ENCODE measurements around the gene ULBP3. TPM values are rescaled to one million over a fixed set of nuclear protein-coding genes. Genes with fewer than 3 reads are reported as not detected.
"Not testable (repeated sequence)": the region's sequence is repeated elsewhere in the genome, so short reads cannot be mapped to it uniquely, and the experiment has no call there.

The ULBP3 gene
- total and polyA plus RNA-seq, 2 donors (not counting 1 experiment from before 2014, with no cell fraction given) = 10.2 to 18.8 TPM

DNA sequence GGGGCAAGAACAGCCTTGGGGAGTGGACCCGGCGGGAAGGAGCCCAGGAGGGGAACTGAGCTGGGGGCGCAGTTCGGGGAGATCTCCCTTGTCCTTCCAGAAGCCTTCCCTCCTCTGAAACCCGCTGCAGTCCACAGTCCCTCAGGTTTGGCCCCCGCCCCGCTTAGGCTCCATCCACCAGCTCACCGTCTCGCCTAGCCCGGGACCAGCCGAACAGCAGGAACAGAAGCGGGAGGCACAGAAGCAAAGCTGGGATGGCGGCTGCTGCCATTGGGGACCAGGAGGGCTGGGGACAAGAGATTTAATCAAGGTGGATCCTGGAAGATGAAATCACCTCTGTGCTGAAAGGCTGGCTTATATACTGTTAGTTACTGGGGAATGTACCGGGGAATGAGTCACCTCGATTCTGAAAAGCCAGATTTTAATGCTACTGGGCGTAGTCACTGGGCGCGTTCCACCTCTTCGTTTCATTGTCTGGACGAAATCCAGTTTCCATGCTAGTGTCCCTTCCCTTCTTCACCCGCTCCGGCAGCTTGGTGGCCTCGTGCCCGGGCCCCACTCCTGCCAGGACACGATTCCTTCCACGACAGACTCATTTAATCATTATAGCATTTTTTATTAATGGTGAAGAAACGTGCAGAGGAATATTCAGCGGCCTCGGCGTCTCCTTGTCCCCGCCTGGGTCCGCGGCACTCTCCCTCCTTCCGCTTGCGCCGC lies 43.6 kb downstream of the ULBP3 start, which contains the start of gene RAET1L:
Gene RAET1L, minus strand, starts transcription at position 332 of the 717 bp plus-strand sequence. Its CDS starts 61 bp downstream, at position 271.
- Histone ChIP-seq H3K36me3 (ENCODE audit: control insufficient read depth, insufficient read depth, low read length) (no peaks in the 10 kb centered on the region), H3K79me2 (ENCODE audit: control insufficient read depth, insufficient read depth, low read length) (no peaks in the 10 kb centered on the region), H3K4me1 (ENCODE audit: control insufficient read depth, extremely low read depth, insufficient read depth, low read length) (no peaks in the 10 kb centered on the region), H3K27ac (ENCODE audit: insufficient read depth, low read length) (no peak within 1 kb of the TSS), H2AFZ (ENCODE audit: low read length) (peak within 1 kb of the TSS; percentile 55), H3K9ac (ENCODE audit: insufficient read depth, low read length) (no peak within 1 kb of the TSS), H3K9me3 (ENCODE audit: control insufficient read depth, insufficient read depth, low read depth, low read length) (no peaks in the 10 kb centered on the region), H3K4me2 (ENCODE audit: extremely low read depth, insufficient read depth, low read length) (peak within 1 kb of the TSS; percentile 95), H3K27me3 (ENCODE audit: control insufficient read depth, insufficient read depth, low read length) (peaks cover 25% of the 10 kb centered on the region), H4K20me1 (ENCODE audit: control insufficient read depth, extremely low read depth, insufficient read depth, low read length) (no peaks in the 10 kb centered on the region), H3K4me3 (replicated peaks in 1 of 4; ENCODE audit: control extremely low read depth in 1 of 4, insufficient read depth in 1 of 4, low read depth in 3 of 4, low read length in 4 of 4) (peak within 1 kb of the TSS; percentile 41 to 47 (median 46))
- DNase-seq (ENCODE audit: low read depth in 2 of 2) = peak; percentile 37 to 70
- TF ChIP-seq, protein P1, sequence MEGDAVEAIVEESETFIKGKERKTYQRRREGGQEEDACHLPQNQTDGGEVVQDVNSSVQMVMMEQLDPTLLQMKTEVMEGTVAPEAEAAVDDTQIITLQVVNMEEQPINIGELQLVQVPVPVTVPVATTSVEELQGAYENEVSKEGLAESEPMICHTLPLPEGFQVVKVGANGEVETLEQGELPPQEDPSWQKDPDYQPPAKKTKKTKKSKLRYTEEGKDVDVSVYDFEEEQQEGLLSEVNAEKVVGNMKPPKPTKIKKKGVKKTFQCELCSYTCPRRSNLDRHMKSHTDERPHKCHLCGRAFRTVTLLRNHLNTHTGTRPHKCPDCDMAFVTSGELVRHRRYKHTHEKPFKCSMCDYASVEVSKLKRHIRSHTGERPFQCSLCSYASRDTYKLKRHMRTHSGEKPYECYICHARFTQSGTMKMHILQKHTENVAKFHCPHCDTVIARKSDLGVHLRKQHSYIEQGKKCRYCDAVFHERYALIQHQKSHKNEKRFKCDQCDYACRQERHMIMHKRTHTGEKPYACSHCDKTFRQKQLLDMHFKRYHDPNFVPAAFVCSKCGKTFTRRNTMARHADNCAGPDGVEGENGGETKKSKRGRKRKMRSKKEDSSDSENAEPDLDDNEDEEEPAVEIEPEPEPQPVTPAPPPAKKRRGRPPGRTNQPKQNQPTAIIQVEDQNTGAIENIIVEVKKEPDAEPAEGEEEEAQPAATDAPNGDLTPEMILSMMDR (conservative IDR thresholded peaks at IDR 0.05 in 1 of 2, IDR thresholded peaks at IDR 0.05 in 1 of 2; ENCODE audit: low read depth in 1 of 2, low read length in 2 of 2) = no peak
- TF ChIP-seq EZH2 (IDR thresholded peaks at IDR 0.05; ENCODE audit: low read length, missing control alignments) = no peak

DNA sequence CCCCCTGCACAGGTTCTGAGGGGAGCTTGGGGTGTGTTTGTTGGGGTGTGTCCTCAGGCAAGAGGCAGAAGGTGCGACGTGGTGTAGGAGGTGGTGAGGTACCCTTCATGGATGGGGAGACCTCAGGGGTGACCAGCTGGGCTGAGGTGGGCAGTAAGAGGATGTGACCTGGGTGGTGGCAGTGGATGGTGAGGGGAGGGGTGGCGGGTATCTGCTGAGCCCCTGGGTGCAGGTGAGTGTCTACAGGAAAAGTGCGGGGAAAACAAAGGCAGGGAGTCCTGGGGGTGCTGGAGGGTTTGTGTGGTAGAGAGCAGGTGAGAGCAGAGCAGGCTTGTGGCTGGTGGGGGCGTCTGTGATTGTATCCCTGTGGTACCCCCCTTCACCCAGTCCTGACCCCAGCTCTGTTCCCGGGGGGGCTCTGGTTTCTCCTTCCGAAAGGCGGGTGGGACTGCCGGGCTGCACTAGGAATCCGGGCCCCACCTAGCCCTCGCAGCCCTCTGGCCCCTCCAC lies 44.2 kb downstream of the ULBP3 start:
- no peak overlapping the region for H3K9ac ChIP-seq (ENCODE audit: insufficient read depth, low read length)
- H3K4me1 ChIP-seq (ENCODE audit: control insufficient read depth, extremely low read depth, insufficient read depth, low read length) = no peaks in the 10 kb centered on the region
- H3K79me2 ChIP-seq (ENCODE audit: control insufficient read depth, insufficient read depth, low read length) = no peaks in the 10 kb centered on the region
- no peak overlapping the region for H3K4me2 ChIP-seq (ENCODE audit: extremely low read depth, insufficient read depth, low read length)
- no peak for TF ChIP-seq EZH2 (IDR thresholded peaks at IDR 0.05; ENCODE audit: low read length, missing control alignments)
- TF ChIP-seq, protein P1 (conservative IDR thresholded peaks at IDR 0.05 in 1 of 2, IDR thresholded peaks at IDR 0.05 in 1 of 2; ENCODE audit: low read depth in 1 of 2, low read length in 2 of 2) = no peak
- no peak for DNase-seq (ENCODE audit: low read depth in 2 of 2)
- no peaks in the 10 kb centered on the region for H3K36me3 ChIP-seq (ENCODE audit: control insufficient read depth, insufficient read depth, low read length)
- H3K27ac ChIP-seq (ENCODE audit: insufficient read depth, low read length) = no peak overlapping the region
- no peaks in the 10 kb centered on the region for H3K9me3 ChIP-seq (ENCODE audit: control insufficient read depth, insufficient read depth, low read depth, low read length)
- peaks cover 23% of the 10 kb centered on the region for H3K27me3 ChIP-seq (ENCODE audit: control insufficient read depth, insufficient read depth, low read length)
- no peaks in the 10 kb centered on the region for H4K20me1 ChIP-seq (ENCODE audit: control insufficient read depth, extremely low read depth, insufficient read depth, low read length)
- no peak overlapping the region for H3K4me3 ChIP-seq (replicated peaks in 1 of 4; ENCODE audit: control extremely low read depth in 1 of 4, insufficient read depth in 1 of 4, low read depth in 3 of 4, low read length in 4 of 4)
- H2AFZ ChIP-seq (ENCODE audit: low read length) = no peak overlapping the region

- not testable (repeated sequence) for DNase-seq (ENCODE audit: low read depth in 2 of 2); H3K79me2 ChIP-seq (ENCODE audit: control insufficient read depth, insufficient read depth, low read length); H3K27ac ChIP-seq (ENCODE audit: insufficient read depth, low read length); H3K4me2 ChIP-seq (ENCODE audit: extremely low read depth, insufficient read depth, low read length); H2AFZ ChIP-seq (ENCODE audit: low read length); H3K9me3 ChIP-seq (ENCODE audit: control insufficient read depth, insufficient read depth, low read depth, low read length); H3K4me3 ChIP-seq (replicated peaks in 1 of 4; ENCODE audit: control extremely low read depth in 1 of 4, insufficient read depth in 1 of 4, low read depth in 3 of 4, low read length in 4 of 4); H3K4me1 ChIP-seq (ENCODE audit: control insufficient read depth, extremely low read depth, insufficient read depth, low read length); H3K9ac ChIP-seq (ENCODE audit: insufficient read depth, low read length); H4K20me1 ChIP-seq (ENCODE audit: control insufficient read depth, extremely low read depth, insufficient read depth, low read length); H3K36me3 ChIP-seq (ENCODE audit: control insufficient read depth, insufficient read depth, low read length)
- H3K27me3 ChIP-seq (ENCODE audit: control insufficient read depth, insufficient read depth, low read length) = peaks cover 22% of the 10 kb centered on the region
Observed at GRCh38 chr6:150024021-150024420, 44.9 kb downstream of the ULBP3 start.

- H3K4me1 ChIP-seq (ENCODE audit: control insufficient read depth, extremely low read depth, insufficient read depth, low read length); H3K79me2 ChIP-seq (ENCODE audit: control insufficient read depth, insufficient read depth, low read length); DNase-seq (ENCODE audit: low read depth in 2 of 2); H3K4me3 ChIP-seq (replicated peaks in 1 of 4; ENCODE audit: control extremely low read depth in 1 of 4, insufficient read depth in 1 of 4, low read depth in 3 of 4, low read length in 4 of 4); H3K4me2 ChIP-seq (ENCODE audit: extremely low read depth, insufficient read depth, low read length); H3K9ac ChIP-seq (ENCODE audit: insufficient read depth, low read length); H3K36me3 ChIP-seq (ENCODE audit: control insufficient read depth, insufficient read depth, low read length); H2AFZ ChIP-seq (ENCODE audit: low read length); H3K27ac ChIP-seq (ENCODE audit: insufficient read depth, low read length); H3K9me3 ChIP-seq (ENCODE audit: control insufficient read depth, insufficient read depth, low read depth, low read length); H4K20me1 ChIP-seq (ENCODE audit: control insufficient read depth, extremely low read depth, insufficient read depth, low read length): not testable (repeated sequence)
- peaks cover 14% of the 10 kb centered on the region for H3K27me3 ChIP-seq (ENCODE audit: control insufficient read depth, insufficient read depth, low read length)
Observed at GRCh38 chr6:150021870-150022269, 47.1 kb downstream of the ULBP3 start.
